Activated CD8-positive, alpha-beta memory T cell treated with anti-CD3 and anti-CD28 coated beads for 48 hours (primary cell): ENCODE results near the gene PPT2.
"Not testable (repeated sequence)": the region's sequence is repeated elsewhere in the genome, so short reads cannot be mapped to it uniquely, and the experiment has no call there.

Experiments
- DNase-seq, 3 experiments: peaks; one replicate each; pipeline ENCODE4 v3.0.0-alpha.2; 2020; ENCODE audit warnings: low read depth in 2 of 3, low spot score in 2 of 3

PPT2 gene

GRCh38 chr6:32175711-32176475 lies 22.0 kb downstream of the PPT2 start, which contains the start of gene AGPAT1:
Gene AGPAT1, minus strand, starts transcription at chr6:32176084. Its CDS starts 4,588 bp downstream, at chr6:32171496.
- DNase-seq, result peak; percentile 87 to 90 (median 90)

- no peak for DNase-seq
These were observed 22.7 kb downstream of the PPT2 start for GRCh38 chr6:32176476-32177182.

- DNase-seq, result no peak
These were observed 23.3 kb downstream of the PPT2 start for GRCh38 chr6:32177183-32177787.

DNA sequence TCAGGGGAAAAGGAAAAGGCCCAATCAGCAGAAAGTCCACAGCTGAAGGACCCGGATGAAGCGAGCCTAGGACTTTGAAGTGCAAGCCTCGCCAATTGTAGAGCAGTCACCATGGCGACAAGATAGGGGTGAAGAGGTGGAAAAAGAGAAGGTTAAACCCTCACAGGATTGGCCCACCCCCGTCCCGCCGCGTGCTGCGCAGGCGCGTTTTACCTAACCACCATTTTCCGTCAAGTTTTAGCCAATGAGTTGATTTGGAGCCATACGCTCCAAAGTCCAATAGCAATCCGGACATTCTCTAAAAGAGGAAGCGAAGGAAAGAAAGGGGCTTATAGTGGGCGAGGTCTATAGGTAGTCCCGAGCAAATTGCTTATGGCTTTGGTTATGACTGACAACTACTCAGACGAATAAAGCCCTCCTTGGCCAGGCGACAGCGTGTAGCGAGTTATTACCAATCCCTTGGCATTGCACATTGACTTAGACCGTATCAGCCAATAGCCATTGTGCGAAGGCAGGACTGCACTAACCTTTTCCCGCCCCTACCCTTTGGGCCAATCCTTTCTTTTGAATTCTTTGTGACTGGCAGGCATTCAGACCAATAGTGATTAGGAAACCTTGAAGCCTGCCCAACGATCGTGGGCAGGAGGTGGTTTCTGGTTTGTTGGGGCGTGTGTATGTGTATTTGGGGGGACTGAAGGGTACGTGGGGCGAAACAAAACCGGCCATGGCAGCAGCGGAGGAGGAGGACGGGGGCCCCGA lies 24.0 kb downstream of the PPT2 start, which contains the start of gene RNF5:
Gene RNF5, plus strand, starts transcription at position 618 of the 759 bp plus-strand sequence. Its CDS starts 107 bp downstream, at position 725.
- DNase-seq, result peak; percentile 66 to 80 (median 78)

GRCh38 chr6:32178547-32179440 lies 24.9 kb downstream of the PPT2 start:
- no peak for DNase-seq

DNA sequence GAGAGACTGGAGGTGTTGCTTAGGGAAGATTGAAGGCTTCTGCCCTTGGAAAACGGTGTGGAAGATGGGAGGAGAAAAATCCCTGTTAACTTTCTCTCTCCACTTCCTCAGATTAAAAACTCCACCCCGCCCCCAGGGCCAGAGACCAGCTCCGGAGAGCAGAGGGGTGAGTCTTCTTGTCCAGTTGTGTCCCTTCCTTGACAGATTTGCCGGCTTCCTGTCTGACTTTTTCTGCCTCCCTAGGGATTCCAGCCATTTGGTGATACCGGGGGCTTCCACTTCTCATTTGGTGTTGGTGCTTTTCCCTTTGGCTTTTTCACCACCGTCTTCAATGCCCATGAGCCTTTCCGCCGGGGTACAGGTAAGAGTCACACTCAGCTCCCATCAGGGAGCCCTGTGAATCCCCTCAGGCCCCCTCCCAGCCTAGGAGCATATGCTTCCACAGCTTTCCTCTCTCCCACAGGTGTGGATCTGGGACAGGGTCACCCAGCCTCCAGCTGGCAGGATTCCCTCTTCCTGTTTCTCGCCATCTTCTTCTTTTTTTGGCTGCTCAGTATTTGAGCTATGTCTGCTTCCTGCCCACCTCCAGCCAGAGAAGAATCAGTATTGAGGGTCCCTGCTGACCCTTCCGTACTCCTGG lies 25.9 kb downstream of the PPT2 start:
- DNase-seq, result no peak

DNA sequence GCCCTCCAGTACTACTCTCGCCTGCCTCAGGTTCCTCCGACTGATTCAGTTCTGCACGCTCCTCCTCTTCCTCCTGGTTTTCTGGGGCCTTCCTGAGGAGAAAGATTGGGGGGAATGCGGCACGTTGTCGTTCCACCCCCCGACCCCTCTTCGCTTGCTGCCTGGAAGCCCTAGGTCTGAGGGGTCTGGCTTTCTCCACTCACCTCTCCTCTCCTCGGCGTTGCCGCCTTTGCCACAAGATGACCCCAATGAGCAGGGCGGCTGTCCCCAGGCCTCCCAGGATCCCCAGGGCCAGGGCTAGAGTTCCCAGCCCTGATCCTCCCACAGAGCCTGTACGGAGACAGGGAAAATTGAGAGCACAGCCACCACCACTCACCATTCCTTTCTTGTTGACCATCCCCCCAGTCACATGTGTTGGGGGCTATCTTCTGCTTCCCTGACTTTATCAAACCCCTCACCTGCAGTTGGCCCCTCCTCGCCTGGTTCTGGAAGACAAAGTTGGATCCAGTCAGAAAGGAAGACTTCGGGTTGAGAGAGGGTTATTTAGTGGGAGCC lies 27.3 kb downstream of the PPT2 start:
- DNase-seq, result no peak

DNA sequence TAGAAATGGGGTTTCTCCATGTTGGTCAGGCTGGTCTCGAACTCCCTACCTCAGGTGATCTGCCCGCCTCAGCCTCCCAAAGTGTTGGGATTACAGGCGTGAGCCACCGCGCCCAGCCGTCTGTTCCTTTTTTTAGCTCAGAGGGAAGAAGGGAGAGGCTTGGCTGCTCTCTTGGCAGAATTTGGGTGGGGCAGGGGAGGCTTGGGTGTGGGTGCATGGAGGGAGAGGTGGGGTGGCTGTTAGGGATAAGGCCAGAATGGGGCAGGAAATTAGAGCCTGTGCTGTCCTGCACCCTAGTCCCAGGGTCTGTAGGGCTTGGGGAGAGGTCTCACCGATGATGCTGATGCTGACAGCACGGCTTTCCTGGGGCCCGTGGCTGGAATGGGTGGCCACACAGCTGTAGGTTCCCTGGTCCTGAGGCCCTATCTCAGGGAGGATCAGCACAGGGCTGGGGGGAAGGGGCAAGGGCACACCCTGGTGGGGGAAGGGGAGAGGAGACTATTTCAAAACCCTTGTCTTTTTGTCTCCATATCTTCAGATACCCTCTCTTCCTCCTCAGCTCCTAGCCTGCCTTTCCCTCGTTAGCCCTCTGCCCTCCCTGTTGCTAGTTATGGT lies 28.1 kb downstream of the PPT2 start:
- no peak for DNase-seq

DNA sequence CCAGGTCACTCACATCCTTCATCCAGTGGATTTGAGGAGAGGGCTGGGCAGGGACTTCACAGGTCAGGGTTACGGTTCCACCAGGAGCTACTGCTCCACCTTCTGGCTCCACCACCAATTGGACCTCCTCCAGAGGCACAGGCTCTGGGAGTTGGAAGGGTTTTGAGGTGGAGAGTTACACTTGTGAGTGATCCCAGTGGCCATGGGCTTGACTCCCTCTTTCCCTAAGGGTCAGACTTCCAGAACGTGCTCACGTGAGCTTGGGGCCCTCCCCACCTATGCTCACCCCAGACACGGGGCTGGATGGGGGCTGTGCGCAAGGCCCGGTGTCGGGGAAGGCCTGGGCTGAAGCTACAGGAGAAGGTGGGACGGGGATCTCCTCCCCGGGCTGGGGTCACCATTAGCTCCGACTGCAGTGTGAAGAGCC lies 28.6 kb downstream of the PPT2 start:
- DNase-seq, result no peak

GRCh38 chr6:32183030-32183429 lies 29.1 kb downstream of the PPT2 start:
- no peak for DNase-seq

DNA sequence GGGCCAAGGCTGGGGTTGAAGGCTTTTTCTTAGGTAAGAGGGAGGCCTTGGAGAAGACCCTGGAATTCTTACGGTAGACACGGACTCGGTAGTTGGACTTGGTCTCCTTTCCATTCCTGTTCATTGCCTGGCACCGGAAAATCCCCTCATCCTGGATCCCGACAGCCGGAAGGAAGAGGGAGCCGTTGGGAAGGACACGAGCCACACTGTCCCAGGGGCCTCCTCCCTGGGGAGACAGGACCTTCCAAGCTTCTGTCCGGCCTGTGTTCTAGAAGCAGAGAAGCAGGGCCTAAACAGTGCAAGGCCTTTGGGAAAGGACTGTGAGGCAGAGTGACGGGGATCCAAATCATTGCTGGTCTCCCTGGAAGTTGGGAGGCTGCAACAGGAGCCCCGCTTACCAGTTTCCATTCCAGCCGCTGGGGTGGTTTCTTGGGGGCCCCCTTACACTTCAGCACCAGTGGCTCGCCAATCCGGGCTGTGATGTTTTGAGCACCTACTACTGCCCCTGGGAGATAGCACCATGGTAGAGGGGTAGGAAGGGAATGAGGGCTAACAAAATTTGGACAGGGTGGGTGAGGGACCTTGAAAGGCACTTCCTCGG lies 29.6 kb downstream of the PPT2 start:
- no peak for DNase-seq

DNA sequence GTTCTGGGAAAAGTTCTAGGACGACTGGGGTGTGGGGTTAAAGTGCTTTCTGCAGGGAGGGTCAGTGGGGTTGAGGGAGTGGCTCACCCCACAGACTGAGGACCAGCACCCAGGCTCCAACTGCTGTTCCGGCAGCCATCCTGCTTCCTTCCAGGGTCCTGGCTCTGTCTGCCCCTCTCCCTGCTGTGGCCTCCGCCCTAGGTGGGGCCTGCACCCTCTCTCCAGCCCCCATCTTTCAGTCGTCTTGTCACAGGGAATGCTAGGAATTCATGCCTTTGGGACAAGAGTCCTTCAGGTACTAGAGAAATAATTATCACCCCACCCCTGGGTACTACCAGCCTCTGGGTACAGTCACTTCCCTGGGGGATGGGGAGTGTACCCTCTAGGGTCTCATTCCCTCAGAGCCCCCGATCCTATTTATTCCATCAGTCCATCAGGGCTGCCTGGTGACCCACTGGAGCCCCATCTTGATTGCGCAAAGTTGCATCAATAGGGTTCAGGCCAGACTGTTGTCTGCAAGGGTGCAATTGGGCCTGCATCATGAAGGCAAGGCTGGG lies 30.2 kb downstream of the PPT2 start, which contains the start of gene AGER:
Gene AGER, minus strand, starts transcription at position 170 of the 557 bp plus-strand sequence. Its CDS starts 31 bp downstream, at position 139.
- DNase-seq, result no peak

DNA sequence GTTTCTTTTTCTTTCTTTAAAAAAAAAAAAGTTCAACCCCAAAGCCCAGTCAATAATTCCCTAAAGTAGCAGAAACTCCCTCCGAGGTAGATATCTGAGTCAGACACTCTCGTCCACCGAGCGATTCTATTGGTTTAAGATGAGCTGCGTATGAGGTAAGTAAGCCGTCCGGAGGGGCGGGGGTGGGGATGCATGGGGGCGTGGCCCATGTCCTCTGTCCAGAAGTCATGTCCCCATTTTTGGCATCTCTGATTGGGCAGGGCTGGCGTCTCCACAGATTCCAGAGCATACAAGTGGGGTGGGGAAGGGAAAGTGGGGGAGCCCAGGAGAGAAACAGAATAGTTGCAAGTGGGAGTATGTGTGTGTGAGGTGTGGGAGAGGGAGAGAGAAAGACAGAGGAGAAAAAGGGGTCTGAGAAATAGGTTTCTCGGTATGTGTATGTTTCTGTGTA lies 31.8 kb downstream of the PPT2 start:
- not testable (repeated sequence) for DNase-seq

- DNase-seq, result not testable (repeated sequence)
These were observed 32.4 kb downstream of the PPT2 start for GRCh38 chr6:32186151-32186840.

GRCh38 chr6:32187009-32187709 lies 33.2 kb downstream of the PPT2 start:
- DNase-seq, result no peak

DNA sequence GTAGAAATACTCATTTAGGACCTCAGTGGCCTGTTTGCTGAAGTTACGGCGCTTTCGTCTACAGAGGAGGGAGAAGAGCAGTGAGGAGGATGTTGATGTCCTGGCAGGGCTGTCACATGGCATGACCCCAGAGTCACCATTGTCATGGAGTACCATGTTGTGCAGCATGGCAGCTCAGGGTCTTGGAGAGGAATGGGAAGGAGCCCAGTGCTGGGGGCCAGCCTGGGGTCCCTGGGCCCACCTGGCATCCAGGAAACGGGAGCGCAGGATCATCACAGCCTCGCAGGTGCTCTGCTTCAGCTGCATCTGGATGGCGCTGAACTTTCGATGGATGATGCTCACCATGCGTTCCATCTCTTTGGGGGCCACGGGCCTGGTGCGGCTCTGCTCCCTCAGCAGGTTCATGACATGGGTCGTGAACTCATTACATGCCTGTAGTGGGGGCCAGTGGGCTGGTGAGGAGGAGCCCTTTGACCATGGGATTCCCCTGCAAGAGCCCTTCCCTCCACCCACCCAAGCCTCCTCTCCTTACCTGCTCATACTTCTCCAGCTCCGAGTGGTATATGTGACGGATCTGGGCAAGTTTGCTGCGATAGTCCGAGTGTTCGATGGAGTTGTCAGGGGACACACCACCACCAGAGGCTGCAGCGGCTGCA lies 33.9 kb downstream of the PPT2 start:
- DNase-seq, result not testable (repeated sequence)
